HEK293 (cell line): Measurements from ENCODE around the gene ELAVL2.

Experiments
- CTCF ChIA-PET: fragments of 350-600 bp; formaldehyde crosslinking; extraction: SDS; loops from one replicate; lab custom pipeline; 2021; ENCODE audit warnings: antibody characterized with exemption; lab: Yijun Ruan, JAX
- POLR2A ChIA-PET: fragments of 300-600 bp; formaldehyde crosslinking; extraction: SDS; loops from one replicate; lab custom pipeline; 2020; ENCODE audit warnings: antibody characterized with exemption, inconsistent platforms; lab: Yijun Ruan, JAX
- H3K27ac ChIP-seq: fragments of 200-500 bp; sonication (Bioruptor generic); 2 replicates; pipeline ENCODE4 v1.5.1; 2014; ENCODE audit warnings: low read depth, low read length, control low read depth, inconsistent platforms; ENCODE audit errors: extremely low read depth
- H3K36me3 ChIP-seq, 2 experiments: fragments of 200-500 bp in 1 of 2; sonication (Bioruptor generic) in 1 of 2; 1 replicate in 1 of 2; 2 replicates in 1 of 2; pipeline ENCODE4 v1.5.1; 2014 to 2017; ENCODE audit warnings: inconsistent platforms in 2 of 2, low read length in 2 of 2; ENCODE audit not compliant: control insufficient read depth in 2 of 2, insufficient read depth in 1 of 2
- H3K4me1 ChIP-seq: fragments of 200-500 bp; sonication (Bioruptor generic); 2 replicates; pipeline ENCODE4 v1.5.1; 2014; ENCODE audit warnings: mild to moderate bottlenecking, low read length, inconsistent platforms; ENCODE audit not compliant: control insufficient read depth, insufficient read depth
- H3K4me3 ChIP-seq: 2 replicates; pipeline ENCODE4 v1.5.1; 2011; ENCODE audit warnings: low read depth, mild to moderate bottlenecking, control low read depth, low read length, moderate library complexity
- H3K9me3 ChIP-seq: fragments of 200-500 bp; sonication (Bioruptor generic); 2 replicates; pipeline ENCODE4 v1.5.1; 2014; ENCODE audit warnings: low read depth, low read length, inconsistent platforms; ENCODE audit not compliant: control insufficient read depth, insufficient read depth
- EGR2 ChIP-seq: fragments of 450-650 bp; formaldehyde crosslinking; IDR thresholded peaks from 2 replicates; pipeline ENCODE4 v1.5.1; 2016; ENCODE audit warnings: low read depth, missing biosample characterization, missing genetic modification characterization
- GLIS1 ChIP-seq: fragments of 450-650 bp; formaldehyde crosslinking; IDR thresholded peaks from 2 replicates; pipeline ENCODE4 v1.5.1; 2016; ENCODE audit warnings: missing biosample characterization, missing genetic modification characterization
- HOXA7 ChIP-seq: sonication (generic); formaldehyde crosslinking; IDR thresholded peaks from 2 replicates; pipeline ENCODE4 v1.8.1; 2022; ENCODE audit warnings: missing genetic modification reagents, borderline replicate concordance
- MZF1 ChIP-seq: fragments of 450-650 bp; formaldehyde crosslinking; IDR thresholded peaks from 2 replicates; pipeline ENCODE4 v1.5.1; 2017; ENCODE audit warnings: missing biosample characterization, missing genetic modification characterization, borderline replicate concordance
- PRDM1 ChIP-seq: fragments of 450-650 bp; formaldehyde crosslinking; IDR thresholded peaks from 2 replicates; pipeline ENCODE4; 2016; ENCODE audit warnings: missing biosample characterization, missing genetic modification characterization
- ZEB2 ChIP-seq: fragments of 450-650 bp; formaldehyde crosslinking; IDR thresholded peaks from 2 replicates; pipeline ENCODE4 v1.5.1; 2016; ENCODE audit warnings: missing biosample characterization, missing genetic modification characterization
- ZFHX2 ChIP-seq: fragments of 450-650 bp; formaldehyde crosslinking; conservative IDR thresholded peaks from 2 replicates; pipeline ENCODE4 v1.5.1; 2016; ENCODE audit warnings: missing biosample characterization, missing genetic modification characterization
- ZNF133 ChIP-seq: fragments of 450-650 bp; formaldehyde crosslinking; IDR thresholded peaks from 2 replicates; pipeline ENCODE4 v1.5.1; 2016; ENCODE audit warnings: missing biosample characterization, missing genetic modification characterization
- ZNF2 ChIP-seq: fragments of 450-650 bp; formaldehyde crosslinking; IDR thresholded peaks from 2 replicates; pipeline ENCODE4 v1.5.1; 2016; ENCODE audit warnings: missing biosample characterization, missing genetic modification characterization
- ZNF239 ChIP-seq: fragments of 450-650 bp; formaldehyde crosslinking; IDR thresholded peaks from 2 replicates; pipeline ENCODE4 v1.5.1; 2016; ENCODE audit warnings: missing biosample characterization, missing genetic modification characterization
- ZNF302 ChIP-seq: fragments of 450-650 bp; formaldehyde crosslinking; IDR thresholded peaks from 2 replicates; pipeline ENCODE4 v1.5.1; 2016; ENCODE audit warnings: missing biosample characterization, missing genetic modification characterization, low read depth
- ZNF335 ChIP-seq: fragments of 450-650 bp; formaldehyde crosslinking; conservative IDR thresholded peaks from 2 replicates; pipeline ENCODE4 v1.5.1; 2016; ENCODE audit warnings: missing biosample characterization, missing genetic modification characterization
- ZNF549 ChIP-seq: fragments of 450-650 bp; IDR thresholded peaks from 2 replicates; pipeline ENCODE4 v1.5.1; 2018; ENCODE audit warnings: missing biosample characterization, missing genetic modification characterization, mild to moderate bottlenecking, inconsistent platforms, moderate library complexity
- ZNF561 ChIP-seq: fragments of 450-650 bp; IDR thresholded peaks from 2 replicates; pipeline ENCODE4 v1.5.1; 2018; ENCODE audit warnings: missing biosample characterization, missing genetic modification characterization, borderline replicate concordance
- ZNF585B ChIP-seq: fragments of 450-650 bp; formaldehyde crosslinking; IDR thresholded peaks from 2 replicates; pipeline ENCODE4 v1.5.1; 2016; ENCODE audit warnings: missing biosample characterization, missing genetic modification characterization
- ZNF610 ChIP-seq: fragments of 450-650 bp; formaldehyde crosslinking; IDR thresholded peaks from 2 replicates; pipeline ENCODE4 v1.5.1; 2016; ENCODE audit warnings: missing biosample characterization, missing genetic modification characterization, borderline replicate concordance
- ZNF621 ChIP-seq: fragments of 450-650 bp; formaldehyde crosslinking; IDR thresholded peaks from 2 replicates; pipeline ENCODE4 v1.5.1; 2017; ENCODE audit warnings: missing biosample characterization, missing genetic modification characterization
- ZNF654 ChIP-seq: fragments of 450-650 bp; formaldehyde crosslinking; IDR thresholded peaks from 2 replicates; pipeline ENCODE4 v1.5.1; 2016; ENCODE audit warnings: low read depth, missing biosample characterization, missing genetic modification characterization
- ZNF701 ChIP-seq: fragments of 450-650 bp; formaldehyde crosslinking; IDR thresholded peaks from 2 replicates; pipeline ENCODE4 v1.5.1; 2016; ENCODE audit warnings: missing biosample characterization, missing genetic modification characterization
- ZNF768 ChIP-seq: fragments of 450-650 bp; formaldehyde crosslinking; IDR thresholded peaks from 2 replicates; pipeline ENCODE4 v1.5.1; 2018; ENCODE audit warnings: missing biosample characterization, mild to moderate bottlenecking, missing genetic modification characterization
- ZNF785 ChIP-seq: fragments of 450-650 bp; formaldehyde crosslinking; IDR thresholded peaks from 2 replicates; pipeline ENCODE4 v1.5.1; 2016; ENCODE audit warnings: missing biosample characterization, missing genetic modification characterization
- TF ChIP-seq, protein P1 (sequence below): fragments of 450-650 bp; IDR thresholded peaks from 2 replicates; pipeline ENCODE4 v1.5.1; 2018; ENCODE audit warnings: missing biosample characterization, missing genetic modification characterization
- TF ChIP-seq, protein P2 (sequence below): fragments of 450-650 bp; formaldehyde crosslinking; IDR thresholded peaks from 2 replicates; pipeline ENCODE4 v1.5.1; 2016; ENCODE audit warnings: missing biosample characterization, missing genetic modification characterization
- TF ChIP-seq, protein P3 (sequence below): fragments of 450-650 bp; formaldehyde crosslinking; IDR thresholded peaks from 2 replicates; pipeline ENCODE4 v1.5.1; 2016; ENCODE audit warnings: missing biosample characterization, missing genetic modification characterization, low read depth
- TF ChIP-seq, protein P4 (sequence below): fragments of 450-650 bp; formaldehyde crosslinking; IDR thresholded peaks from 2 replicates; pipeline ENCODE4 v1.5.1; 2016; ENCODE audit warnings: missing biosample characterization, missing genetic modification characterization

Gene ELAVL2

DNA sequence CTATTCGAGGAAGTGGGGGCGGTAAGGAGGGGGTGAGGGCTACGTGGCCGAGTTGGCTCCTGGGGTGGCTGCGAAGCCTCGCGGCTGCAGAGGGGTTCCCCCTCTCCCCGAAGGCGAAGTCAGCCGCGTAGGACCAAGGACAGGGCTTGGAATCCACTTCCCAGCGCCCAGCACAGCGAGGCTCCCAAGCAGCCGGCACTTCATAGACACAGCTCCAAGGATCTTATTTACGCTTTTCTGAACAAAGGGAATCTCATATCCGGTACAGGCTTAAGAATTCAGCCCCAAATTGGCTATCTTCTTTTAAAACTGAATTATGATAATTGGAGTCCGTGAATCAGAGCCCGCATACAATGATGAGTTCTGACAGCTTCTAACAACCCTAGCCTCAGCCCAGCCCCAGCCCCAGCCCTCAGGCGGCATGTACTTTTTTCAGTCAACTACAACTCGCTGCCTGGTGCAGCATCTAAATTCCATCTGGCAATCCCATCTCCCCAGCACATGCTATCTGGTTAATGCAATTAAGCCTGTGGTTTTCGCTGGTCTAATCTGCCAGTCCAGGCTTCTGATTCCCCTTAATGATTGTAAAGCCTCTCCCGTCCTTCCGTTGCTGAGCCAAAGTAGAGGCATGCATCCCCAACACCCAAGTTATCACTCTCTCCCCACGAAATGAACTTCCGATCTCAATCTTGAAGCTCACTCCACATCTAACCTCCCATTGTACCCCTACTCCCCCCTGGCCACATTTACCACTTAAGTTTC is 1.0 kb downstream of the ELAVL2 start (continued):
- TF ChIP-seq ZNF610 (tag by site-specific recombination) = no peak
- TF ChIP-seq GLIS1 = no peak
- no peak for TF ChIP-seq HOXA7 (CRISPR knock-in tag)

- H3K36me3 ChIP-seq = no peaks in the 10 kb centered on the region
- H3K27ac ChIP-seq = no peak overlapping the region
- POLR2A ChIA-PET = interaction anchor here (1.5 kb wide), 1 partner anchor 55 kb away, joined by 3 read pairs; no protein-coding TSS in a partner anchor
- no peaks in the 10 kb centered on the region for H3K9me3 ChIP-seq
- CTCF ChIA-PET = interaction anchor here (0.6 to 1.2 kb wide), 2 partner anchors 22 to 133 kb away, joined by 3 read pairs; no protein-coding TSS in a partner anchor
- peak overlapping the region; percentile 50 for H3K4me3 ChIP-seq
- TF ChIP-seq ZNF621 (tag by site-specific recombination) (no peak), ZNF785 (no peak), ZNF239 (tag by site-specific recombination) (no peak), ZEB2 (tag by site-specific recombination) (no peak), ZNF549 (tag by site-specific recombination) (no peak), ZNF701 (tag by site-specific recombination) (no peak), ZNF2 (tag by site-specific recombination) (no peak), EGR2 (tag by site-specific recombination) (peak; percentile 87), PRDM1 (peak; percentile 43; the same call in 1 of the 2 replicates), MZF1 (tag by site-specific recombination) (no peak), ZNF768 (tag by site-specific recombination) (no peak), ZFHX2 (tag by site-specific recombination) (peak; percentile 75), ZNF561 (tag by site-specific recombination) (no peak), ZNF335 (tag by site-specific recombination) (peak; percentile 19; the same call in 1 of the 2 replicates), ZNF585B (tag by site-specific recombination) (no peak), ZNF133 (tag by site-specific recombination) (no peak), ZNF654 (tag by site-specific recombination) (no peak), ZNF302 (tag by site-specific recombination) (no peak)
- TF ChIP-seq, protein P1, sequence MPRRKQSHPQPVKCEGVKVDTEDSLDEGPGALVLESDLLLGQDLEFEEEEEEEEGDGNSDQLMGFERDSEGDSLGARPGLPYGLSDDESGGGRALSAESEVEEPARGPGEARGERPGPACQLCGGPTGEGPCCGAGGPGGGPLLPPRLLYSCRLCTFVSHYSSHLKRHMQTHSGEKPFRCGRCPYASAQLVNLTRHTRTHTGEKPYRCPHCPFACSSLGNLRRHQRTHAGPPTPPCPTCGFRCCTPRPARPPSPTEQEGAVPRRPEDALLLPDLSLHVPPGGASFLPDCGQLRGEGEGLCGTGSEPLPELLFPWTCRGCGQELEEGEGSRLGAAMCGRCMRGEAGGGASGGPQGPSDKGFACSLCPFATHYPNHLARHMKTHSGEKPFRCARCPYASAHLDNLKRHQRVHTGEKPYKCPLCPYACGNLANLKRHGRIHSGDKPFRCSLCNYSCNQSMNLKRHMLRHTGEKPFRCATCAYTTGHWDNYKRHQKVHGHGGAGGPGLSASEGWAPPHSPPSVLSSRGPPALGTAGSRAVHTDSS = no peak
- TF ChIP-seq, protein P2, sequence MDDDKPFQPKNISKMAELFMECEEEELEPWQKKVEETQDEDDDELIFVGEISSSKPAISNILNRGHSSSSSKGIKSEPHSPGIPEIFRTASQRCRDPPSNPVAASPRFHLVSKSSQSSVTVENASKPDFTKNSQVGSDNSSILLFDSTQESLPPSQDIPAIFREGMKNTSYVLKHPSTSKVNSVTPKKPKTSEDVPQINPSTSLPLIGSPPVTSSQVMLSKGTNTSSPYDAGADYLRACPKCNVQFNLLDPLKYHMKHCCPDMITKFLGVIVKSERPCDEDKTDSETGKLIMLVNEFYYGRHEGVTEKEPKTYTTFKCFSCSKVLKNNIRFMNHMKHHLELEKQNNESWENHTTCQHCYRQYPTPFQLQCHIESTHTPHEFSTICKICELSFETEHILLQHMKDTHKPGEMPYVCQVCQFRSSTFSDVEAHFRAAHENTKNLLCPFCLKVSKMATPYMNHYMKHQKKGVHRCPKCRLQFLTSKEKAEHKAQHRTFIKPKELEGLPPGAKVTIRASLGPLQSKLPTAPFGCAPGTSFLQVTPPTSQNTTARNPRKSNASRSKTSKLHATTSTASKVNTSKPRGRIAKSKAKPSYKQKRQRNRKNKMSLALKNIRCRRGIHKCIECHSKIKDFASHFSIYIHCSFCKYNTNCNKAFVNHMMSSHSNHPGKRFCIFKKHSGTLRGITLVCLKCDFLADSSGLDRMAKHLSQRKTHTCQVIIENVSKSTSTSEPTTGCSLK (tag by site-specific recombination) = no peak
- TF ChIP-seq, protein P3, sequence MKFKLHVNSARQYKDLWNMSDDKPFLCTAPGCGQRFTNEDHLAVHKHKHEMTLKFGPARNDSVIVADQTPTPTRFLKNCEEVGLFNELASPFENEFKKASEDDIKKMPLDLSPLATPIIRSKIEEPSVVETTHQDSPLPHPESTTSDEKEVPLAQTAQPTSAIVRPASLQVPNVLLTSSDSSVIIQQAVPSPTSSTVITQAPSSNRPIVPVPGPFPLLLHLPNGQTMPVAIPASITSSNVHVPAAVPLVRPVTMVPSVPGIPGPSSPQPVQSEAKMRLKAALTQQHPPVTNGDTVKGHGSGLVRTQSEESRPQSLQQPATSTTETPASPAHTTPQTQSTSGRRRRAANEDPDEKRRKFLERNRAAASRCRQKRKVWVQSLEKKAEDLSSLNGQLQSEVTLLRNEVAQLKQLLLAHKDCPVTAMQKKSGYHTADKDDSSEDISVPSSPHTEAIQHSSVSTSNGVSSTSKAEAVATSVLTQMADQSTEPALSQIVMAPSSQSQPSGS (tag by site-specific recombination) = no peak
- TF ChIP-seq, protein P4, sequence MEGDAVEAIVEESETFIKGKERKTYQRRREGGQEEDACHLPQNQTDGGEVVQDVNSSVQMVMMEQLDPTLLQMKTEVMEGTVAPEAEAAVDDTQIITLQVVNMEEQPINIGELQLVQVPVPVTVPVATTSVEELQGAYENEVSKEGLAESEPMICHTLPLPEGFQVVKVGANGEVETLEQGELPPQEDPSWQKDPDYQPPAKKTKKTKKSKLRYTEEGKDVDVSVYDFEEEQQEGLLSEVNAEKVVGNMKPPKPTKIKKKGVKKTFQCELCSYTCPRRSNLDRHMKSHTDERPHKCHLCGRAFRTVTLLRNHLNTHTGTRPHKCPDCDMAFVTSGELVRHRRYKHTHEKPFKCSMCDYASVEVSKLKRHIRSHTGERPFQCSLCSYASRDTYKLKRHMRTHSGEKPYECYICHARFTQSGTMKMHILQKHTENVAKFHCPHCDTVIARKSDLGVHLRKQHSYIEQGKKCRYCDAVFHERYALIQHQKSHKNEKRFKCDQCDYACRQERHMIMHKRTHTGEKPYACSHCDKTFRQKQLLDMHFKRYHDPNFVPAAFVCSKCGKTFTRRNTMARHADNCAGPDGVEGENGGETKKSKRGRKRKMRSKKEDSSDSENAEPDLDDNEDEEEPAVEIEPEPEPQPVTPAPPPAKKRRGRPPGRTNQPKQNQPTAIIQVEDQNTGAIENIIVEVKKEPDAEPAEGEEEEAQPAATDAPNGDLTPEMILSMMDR (tag by site-specific recombination) = 0 out of 2 replicates have a peak, but pooled peaks have one; percentile 7
- H3K4me1 ChIP-seq = 0 out of 2 replicates have a peak, but pooled peaks cover under 1% of the 10 kb centered on the region
Measured at GRCh38 chr9:23823986-23824829, 1.8 kb downstream of the ELAVL2 start.
